RKO (cell line): Measurements from ENCODE around the gene ANTKMT.

Experiments used
- DNase-seq: peaks from one replicate; pipeline ENCODE4 v3.0.0-alpha.2; 2016; ENCODE audit warnings: low spot score

Gene ANTKMT

GRCh38 chr16:700684-701584 is 20.0 kb upstream of the ANTKMT start:
- no peak for DNase-seq

GRCh38 chr16:702341-702740 is 18.6 kb upstream of the ANTKMT start:
- no peak for DNase-seq

- DNase-seq = no peak
Observed at GRCh38 chr16:703406-703805, 17.5 kb upstream of the ANTKMT start.

- no peak for DNase-seq
Observed at GRCh38 chr16:704047-704446, 16.9 kb upstream of the ANTKMT start.

- DNase-seq = no peak
Observed at GRCh38 chr16:704552-705380, 16.2 kb upstream of the ANTKMT start.

GRCh38 chr16:705431-706188 is 15.3 kb upstream of the ANTKMT start, which contains the start of gene FBXL16:
TSS of gene FBXL16 (minus strand) at chr16:705801. CDS start at chr16:697405, 8,396 bp downstream.
- DNase-seq = peak; percentile 43

GRCh38 chr16:706189-707061 is 14.5 kb upstream of the ANTKMT start:
- DNase-seq = no peak

GRCh38 chr16:707062-707538 is 13.8 kb upstream of the ANTKMT start:
- DNase-seq = no peak

- DNase-seq = no peak
Observed at GRCh38 chr16:708019-708418, 12.9 kb upstream of the ANTKMT start.

GRCh38 chr16:708959-709358 is 12.0 kb upstream of the ANTKMT start:
- DNase-seq = no peak

GRCh38 chr16:709566-710499 is 11.1 kb upstream of the ANTKMT start:
- peak; percentile 87 for DNase-seq

GRCh38 chr16:710500-711075 is 10.4 kb upstream of the ANTKMT start:
- no peak for DNase-seq

- no peak for DNase-seq
Observed at GRCh38 chr16:711084-711483, 9.9 kb upstream of the ANTKMT start.

GRCh38 chr16:711548-712320 is 9.2 kb upstream of the ANTKMT start:
- DNase-seq = peak; percentile 77

- DNase-seq = peak; percentile 96
Observed at GRCh38 chr16:712740-713250, 8.2 kb upstream of the ANTKMT start.

- no peak for DNase-seq
Observed at GRCh38 chr16:714079-714478, 6.9 kb upstream of the ANTKMT start.

GRCh38 chr16:714558-715476 is 6.1 kb upstream of the ANTKMT start, which contains the start of gene METRN:
TSS of gene METRN (plus strand) at chr16:715118. CDS start at chr16:715290, 172 bp downstream.
- peak; percentile 90 for DNase-seq
